H7 (cell line): ENCODE data around the gene ANAPC2. TPM values are rescaled to one million over a fixed set of nuclear protein-coding genes. Genes with fewer than 3 reads are reported as not detected.

Source experiments
- DNase-seq: peaks from one replicate; pipeline ENCODE4 v3.0.0; 2012
- H3K27me3 ChIP-seq: 2 replicates; pipeline ENCODE4 v1.6.0; 2011; ENCODE audit warnings: mild to moderate bottlenecking, low read length; ENCODE audit not compliant: control insufficient read depth, insufficient read depth
- H3K36me3 ChIP-seq: replicated peaks from 2 replicates; pipeline ENCODE4 v1.5.1; 2011; ENCODE audit warnings: low read length; ENCODE audit not compliant: control insufficient read depth, insufficient read depth
- H3K4me3 ChIP-seq: 2 replicates; pipeline ENCODE4 v1.5.1; 2011; ENCODE audit warnings: low read depth, mild to moderate bottlenecking, control low read depth, low read length, moderate library complexity; ENCODE audit not compliant: insufficient read depth
- total RNA-seq: library from RNA; depleted of rRNA; stranded (reverse); fragments of >200 nt; shearing (Covaris generic); gene quantifications from 2 replicates; pipeline ENCODE4 v1.2.3, GENCODE V29; 2014

Gene ANAPC2
- total RNA-seq, 1 experiment from 2014 or later: 26.2 TPM

DNA sequence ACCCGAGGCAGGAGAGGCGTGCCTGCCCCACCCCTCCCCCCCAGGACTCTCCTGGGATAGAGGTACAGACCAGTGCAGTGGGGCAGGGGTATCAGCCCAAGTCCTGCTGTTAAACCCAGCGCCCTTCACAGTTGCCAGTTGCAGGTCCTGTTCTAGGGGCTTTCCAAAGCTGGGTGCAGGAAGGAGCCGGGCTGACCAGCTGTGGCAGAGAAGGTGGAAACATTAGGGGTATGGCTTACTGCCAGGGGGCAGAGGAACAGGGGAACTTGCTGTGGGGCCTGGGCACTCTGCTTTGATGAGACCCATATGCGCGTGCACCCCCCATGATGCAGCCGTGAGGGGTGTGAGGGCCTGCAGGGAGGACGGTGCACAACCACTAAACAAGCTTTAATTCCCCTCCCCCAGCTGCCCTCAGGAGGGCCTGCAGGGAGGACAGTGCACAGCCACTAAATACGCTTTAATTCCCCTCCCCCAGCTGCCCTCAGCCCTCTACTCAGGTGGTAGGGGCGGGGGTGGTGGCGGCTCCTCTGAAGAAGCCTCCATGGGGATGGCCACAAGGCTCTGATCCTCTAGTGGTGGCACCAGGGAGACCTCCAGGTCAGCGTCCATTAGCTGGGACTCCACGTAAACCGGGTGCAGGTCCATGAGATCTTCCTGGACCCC lies 17.7 kb downstream of the ANAPC2 start:
- H3K36me3 ChIP-seq: no peaks in the 10 kb centered on the region
- DNase-seq: peak; percentile 76
- peaks cover 51% of the 10 kb centered on the region for H3K27me3 ChIP-seq
- no peak overlapping the region for H3K4me3 ChIP-seq

DNA sequence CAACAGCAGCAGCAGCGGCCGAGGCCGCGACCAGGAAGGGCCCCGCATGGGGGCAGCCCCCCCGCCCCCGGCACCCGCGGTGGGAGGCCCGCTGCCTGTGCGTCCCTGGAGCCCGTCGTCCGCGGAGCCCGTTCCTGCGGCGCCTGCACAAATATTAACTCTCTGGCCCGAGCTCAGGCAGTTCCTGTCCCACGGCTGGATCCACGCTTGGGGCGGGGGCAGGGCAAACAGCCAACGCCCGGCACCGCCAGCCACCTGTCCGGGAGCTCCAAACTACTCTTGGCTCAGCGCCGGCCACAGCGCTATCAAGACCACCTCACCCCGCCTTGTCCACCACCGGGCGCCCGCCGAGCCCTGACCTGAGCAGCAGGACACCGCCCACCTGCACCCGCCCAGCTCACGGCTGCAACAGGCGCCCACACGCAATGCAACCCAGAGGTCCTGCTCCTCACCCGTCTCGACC lies 18.4 kb downstream of the ANAPC2 start, which contains the start of gene LRRC26:
LRRC26 (minus strand) TSS at position 156 of the 463 bp plus-strand sequence; CDS start at position 48, 108 bp downstream.
- no peak for DNase-seq
- Histone ChIP-seq H3K4me3 (peak within 1 kb of the TSS; percentile 50), H3K27me3 (peaks cover 53% of the 10 kb centered on the region), H3K36me3 (no peaks in the 10 kb centered on the region)

DNA sequence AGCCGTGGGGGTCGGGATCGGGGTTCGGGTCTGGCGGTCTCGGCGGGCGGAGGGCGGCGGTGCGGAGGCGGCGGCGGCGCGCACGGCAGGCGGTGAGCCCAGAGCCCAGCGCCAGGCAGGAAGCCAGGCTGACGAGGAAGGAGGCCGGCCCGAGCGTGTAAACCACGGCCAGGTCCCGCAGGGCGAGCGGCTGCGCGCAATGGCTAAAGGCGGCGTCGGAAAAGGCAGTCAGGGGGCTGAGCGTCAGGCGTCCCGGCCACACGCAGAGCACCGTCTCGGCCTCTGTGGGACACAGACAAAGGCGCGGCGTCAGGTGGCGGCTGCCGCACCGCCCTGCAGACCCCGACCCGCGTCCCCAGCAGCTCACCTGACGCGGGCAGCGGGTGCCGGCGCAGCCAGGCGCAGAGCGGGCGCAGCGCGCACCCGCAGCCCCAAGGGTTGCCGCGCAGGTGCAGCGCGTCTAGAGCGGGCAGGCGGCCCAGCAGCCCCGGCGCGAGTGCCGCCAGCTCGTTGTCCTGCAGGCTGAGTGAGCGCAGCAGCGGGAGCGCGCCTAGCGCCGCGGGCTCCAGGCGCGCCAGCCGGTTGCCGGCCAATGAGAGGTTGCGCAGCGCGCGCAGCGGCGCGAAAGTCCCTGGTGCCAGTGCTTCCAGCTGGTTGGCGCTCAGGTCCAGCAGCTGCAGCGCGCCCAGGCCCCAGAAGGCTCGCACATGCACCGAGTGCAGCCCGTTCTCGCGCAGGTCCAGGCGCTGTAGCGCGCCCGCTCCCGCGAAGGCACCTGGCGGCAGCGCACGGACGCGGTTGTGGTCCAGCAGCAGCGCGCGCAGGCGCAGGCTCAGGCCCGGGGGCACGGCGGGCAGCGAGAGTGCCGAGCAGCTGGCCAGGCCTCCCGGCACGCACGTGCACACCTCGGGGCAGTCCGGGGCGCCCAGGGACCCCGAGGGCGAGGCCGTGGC lies 19.2 kb downstream of the ANAPC2 start:
- H3K36me3 ChIP-seq: no peaks in the 10 kb centered on the region
- peak; percentile 98 for DNase-seq
- H3K27me3 ChIP-seq: peaks cover 58% of the 10 kb centered on the region
- peak overlapping the region; percentile 50 for H3K4me3 ChIP-seq

DNA sequence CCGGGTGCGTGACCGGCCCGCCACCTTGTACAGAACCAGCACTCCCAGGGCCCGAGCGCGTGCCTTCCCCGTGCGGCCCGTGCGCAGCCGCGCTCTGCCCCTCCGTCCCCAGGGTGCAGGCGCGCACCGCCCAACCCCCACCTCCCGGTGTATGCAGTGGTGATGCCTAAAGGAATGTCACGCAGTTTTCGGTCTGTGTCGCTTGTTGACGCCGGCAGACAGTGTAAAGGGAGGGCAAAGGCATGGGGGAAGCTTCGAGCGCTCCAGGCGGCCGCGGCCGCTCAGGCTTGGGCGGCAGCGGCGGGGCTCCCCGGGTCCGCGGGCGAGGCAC lies 19.8 kb downstream of the ANAPC2 start:
- peak overlapping the region; percentile 50 for H3K4me3 ChIP-seq
- no peaks in the 10 kb centered on the region for H3K36me3 ChIP-seq
- H3K27me3 ChIP-seq: peaks cover 63% of the 10 kb centered on the region
- DNase-seq: no peak

DNA sequence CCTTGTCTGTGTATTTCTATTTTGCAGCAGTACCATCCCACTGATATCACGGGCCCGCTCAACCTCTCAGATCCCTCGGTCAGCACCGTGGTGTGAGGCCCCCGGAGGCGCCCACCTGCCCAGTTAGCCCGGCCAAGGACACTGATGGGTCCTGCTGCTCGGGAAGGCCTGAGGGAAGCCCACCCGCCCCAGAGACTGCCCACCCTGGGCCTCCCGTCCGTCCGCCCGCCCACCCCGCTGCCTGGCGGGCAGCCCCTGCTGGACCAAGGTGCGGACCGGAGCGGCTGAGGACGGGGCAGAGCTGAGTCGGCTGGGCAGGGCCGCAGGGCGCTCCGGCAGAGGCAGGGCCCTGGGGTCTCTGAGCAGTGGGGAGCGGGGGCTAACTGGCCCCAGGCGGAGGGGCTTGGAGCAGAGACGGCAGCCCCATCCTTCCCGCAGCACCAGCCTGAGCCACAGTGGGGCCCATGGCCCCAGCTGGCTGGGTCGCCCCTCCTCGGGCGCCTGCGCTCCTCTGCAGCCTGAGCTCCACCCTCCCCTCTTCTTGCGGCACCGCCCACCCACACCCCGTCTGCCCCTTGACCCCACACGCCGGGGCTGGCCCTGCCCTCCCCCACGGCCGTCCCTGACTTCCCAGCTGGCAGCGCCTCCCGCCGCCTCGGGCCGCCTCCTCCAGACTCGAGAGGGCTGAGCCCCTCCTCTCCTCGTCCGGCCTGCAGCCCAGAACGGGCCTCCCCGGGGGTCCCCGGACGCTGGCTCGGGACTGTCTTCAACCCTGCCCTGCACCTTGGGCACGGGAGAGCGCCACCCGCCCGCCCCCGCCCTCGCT lies 20.4 kb downstream of the ANAPC2 start:
- H3K4me3 ChIP-seq: peak overlapping the region; percentile 22

DNA sequence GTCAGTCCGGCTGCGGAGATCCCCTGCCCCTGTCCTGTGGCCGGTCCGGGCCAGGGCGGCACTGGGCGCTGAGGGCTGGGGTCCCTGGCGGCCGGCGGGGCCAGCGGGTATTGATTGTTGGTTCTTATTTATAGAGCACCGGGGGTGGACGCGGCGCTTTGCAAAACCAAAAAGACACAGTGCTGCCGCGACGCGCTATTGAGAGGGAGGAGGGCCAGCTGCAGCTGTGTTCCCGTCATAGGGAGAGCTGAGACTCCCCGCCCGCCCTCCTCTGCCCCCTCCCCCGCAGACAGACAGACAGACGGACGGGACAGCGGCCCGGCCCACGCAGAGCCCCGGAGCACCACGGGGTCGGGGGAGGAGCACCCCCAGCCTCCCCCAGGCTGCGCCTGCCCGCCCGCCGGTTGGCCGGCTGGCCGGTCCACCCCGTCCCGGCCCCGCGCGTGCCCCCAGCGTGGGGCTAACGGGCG lies 21.0 kb downstream of the ANAPC2 start:
- Histone ChIP-seq H3K4me3 (no peak overlapping the region), H3K36me3 (no peaks in the 10 kb centered on the region), H3K27me3 (peaks cover 74% of the 10 kb centered on the region)
- DNase-seq: peak; percentile 80

More for the DNA sequence above, 20.4 kb downstream of the ANAPC2 start:
- H3K27me3 ChIP-seq: peaks cover 68% of the 10 kb centered on the region
- no peaks in the 10 kb centered on the region for H3K36me3 ChIP-seq
- DNase-seq: peak; percentile 90

DNA sequence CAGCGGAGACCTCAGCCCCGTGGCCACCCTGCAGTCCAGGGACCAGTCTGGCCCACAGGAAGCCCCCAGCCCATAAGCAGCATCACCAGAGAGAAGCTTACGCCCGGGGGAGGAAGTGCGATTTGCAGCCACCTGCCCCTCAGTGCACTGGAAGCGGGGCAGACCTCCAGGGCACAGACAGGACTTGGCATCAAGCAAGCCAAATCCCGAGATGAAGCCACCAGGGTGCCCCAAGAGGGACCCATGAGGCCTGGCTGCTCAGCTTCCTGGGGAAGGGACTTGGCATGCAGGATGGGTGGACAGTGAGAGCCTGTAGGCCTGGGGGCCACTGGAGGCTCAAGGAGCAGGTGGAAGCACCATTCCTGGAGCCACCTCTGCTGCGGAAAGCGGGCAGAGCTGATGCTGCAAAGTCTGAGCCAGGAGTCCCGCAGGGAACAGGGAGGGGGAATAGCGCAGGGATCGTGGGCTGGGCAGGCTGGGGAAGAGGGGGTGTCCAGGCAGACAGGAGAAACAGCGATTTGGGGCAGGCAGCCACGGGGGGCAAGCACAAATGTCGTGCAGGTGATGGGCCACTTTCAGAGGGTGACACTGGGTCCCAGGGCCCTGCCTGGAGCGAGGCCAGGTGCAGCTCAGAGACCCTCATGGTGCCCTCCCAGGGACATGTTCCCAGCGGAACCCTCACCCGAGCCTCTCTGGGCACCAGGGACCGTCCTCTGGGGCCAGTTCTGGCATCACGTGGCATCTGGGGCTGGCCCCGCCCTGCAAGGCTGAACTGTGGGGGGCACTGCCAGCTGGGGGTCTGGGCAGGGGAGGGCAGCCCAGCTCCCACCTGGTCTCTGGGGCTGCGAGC lies 21.8 kb downstream of the ANAPC2 start:
- peaks cover 81% of the 10 kb centered on the region for H3K27me3 ChIP-seq
- DNase-seq: peak; percentile 59
- H3K4me3 ChIP-seq: no peak overlapping the region
- no peaks in the 10 kb centered on the region for H3K36me3 ChIP-seq

DNA sequence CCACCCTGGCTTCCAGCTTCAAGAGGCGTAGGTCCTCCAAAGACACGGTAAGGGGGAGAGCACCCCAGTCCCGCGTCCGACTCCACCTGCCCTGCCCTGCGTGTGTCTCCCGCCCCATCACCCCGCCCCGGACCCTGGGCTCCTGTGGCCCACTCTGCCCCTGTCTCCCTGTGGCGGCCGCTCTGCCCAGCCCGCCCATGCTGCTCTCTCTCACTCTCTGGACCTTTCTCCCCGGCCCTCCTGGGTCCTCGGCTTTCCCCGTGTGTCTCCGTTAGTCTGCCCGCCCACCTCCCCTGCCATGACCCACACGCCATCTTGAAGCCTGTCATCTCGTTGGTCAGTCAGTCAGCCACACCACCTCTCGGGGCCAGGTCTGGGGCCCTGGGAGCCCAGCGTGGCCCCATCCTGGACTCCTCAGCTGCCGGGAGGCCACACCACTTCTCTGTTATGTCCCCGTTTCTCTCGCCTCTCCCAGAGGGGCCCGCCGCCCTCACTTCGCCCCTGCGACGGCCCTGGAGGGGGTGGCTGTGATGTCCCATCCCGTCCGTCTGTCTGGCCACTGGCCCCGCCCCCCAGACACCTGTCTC lies 23.0 kb downstream of the ANAPC2 start:
- DNase-seq: peak; percentile 65
- Histone ChIP-seq H3K4me3 (no peak overlapping the region), H3K36me3 (no peaks in the 10 kb centered on the region), H3K27me3 (peaks cover 84% of the 10 kb centered on the region)

DNA sequence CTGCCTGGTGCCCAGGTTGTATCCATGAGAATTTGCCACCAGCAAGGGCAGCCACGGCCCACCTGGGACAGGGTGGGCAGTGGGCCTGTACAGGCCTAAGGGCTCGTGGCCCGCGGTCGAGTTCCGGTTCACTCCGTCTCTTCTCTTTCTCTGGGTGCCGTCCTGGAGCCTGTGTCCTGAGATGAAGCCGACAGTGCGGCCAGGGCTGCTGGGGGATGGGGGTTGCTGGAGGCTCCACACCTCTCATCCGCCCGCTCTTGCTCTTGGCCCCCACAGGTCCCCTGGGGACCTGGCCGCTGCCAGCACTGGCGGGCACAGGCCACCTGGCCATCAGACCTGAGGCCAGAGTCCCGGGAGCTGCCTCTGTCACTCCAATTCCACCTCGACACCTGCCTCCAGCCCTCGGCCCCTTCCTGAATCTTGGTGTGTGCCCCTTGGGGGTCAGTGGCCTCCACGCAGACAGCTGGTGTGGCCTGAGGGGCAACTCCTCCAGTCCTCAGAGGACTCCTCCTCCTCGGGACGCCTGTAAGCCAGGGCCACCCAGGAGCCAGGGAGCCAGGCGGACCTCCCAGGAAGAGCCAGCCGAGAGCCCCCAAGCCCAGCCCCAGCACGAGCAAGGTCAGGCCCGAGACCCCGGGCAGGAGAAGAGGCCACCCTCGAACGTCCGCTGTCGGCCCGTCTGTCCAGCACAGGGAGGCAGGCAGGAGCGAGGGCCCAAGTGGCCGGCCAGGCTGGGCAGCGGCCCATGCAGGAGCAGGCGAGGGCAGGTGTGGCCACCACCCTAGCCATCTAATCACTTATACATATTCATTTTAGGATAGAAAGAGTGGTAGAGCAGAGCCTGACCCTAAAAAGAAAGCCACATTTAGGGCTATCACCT lies 23.8 kb downstream of the ANAPC2 start:
- Histone ChIP-seq H3K27me3 (peaks cover 83% of the 10 kb centered on the region), H3K36me3 (no peaks in the 10 kb centered on the region), H3K4me3 (no peak overlapping the region)
- DNase-seq: peak; percentile 66

DNA sequence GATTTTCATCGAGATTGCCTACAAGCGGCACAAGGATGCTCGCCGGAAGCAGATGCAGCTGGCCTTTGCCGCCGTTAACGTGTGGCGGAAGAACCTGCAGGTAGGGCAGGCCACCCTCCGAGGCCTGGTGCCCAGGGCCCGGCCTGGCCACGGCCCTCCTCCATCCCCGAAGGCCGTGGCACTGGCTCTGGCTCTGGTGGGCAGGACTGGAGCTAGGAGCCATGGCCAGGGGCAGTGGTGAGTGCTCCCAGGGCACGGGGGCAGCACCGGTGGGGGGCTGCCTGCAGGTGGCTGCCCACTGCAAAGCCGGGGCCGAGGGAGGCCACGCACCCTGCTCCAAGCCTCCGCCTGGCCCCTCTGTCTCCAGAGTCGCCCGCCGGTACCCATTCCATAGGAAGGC lies 24.6 kb downstream of the ANAPC2 start:
- peaks cover 82% of the 10 kb centered on the region for H3K27me3 ChIP-seq
- H3K36me3 ChIP-seq: no peaks in the 10 kb centered on the region
- DNase-seq: peak; percentile 63
- H3K4me3 ChIP-seq: no peak overlapping the region

DNA sequence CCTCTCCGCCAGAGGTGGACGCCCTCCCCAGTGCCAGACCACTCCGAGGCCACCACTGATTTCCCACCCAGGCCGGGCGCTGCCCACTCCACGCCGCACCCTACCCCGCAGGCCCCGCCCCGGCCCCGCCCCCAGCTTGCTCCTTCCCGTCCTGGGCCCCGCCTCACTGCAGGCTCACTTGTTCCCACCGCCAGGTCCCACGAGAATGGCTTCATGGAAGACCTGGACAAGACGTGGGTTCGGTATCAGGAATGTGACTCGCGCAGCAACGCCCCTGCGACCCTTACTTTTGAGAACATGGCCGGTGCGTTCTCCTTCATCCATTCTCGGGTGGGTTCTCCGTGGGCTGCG lies 25.0 kb downstream of the ANAPC2 start:
- peaks cover 80% of the 10 kb centered on the region for H3K27me3 ChIP-seq
- DNase-seq: peak; percentile 85
- peak overlapping the region; percentile 46 for H3K4me3 ChIP-seq
- no peaks in the 10 kb centered on the region for H3K36me3 ChIP-seq

DNA sequence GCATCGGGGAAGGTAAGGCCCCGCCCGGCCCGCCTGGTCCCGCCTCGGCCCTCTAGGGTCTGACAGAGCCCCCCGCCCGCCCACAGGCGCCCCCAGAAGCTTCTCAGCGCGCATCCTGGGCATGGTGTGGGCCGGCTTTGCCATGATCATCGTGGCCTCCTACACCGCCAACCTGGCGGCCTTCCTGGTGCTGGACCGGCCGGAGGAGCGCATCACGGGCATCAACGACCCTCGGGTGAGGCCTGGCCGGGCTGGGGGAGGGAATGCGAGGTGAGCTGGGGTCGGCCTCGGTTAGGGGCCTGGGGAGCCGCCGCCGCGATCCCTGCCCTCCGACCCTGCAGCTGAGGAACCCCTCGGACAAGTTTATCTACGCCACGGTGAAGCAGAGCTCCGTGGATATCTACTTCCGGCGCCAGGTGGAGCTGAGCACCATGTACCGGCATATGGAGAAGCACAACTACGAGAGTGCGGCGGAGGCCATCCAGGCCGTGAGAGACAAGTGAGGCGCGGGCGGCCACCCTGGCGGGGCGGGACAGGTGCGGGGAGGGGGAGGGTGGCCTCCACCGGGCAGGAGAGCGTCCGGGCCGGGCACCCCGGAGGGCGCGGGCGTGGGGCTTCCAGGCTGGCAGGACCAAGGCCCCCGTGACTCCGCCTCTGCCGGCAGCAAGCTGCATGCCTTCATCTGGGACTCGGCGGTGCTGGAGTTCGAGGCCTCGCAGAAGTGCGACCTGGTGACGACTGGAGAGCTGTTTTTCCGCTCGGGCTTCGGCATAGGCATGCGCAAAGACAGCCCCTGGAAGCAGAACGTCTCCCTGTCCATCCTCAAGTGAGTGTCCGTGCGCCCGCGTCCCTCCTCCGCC lies 25.6 kb downstream of the ANAPC2 start:
- Histone ChIP-seq H3K36me3 (no peaks in the 10 kb centered on the region), H3K4me3 (peak overlapping the region; percentile 46), H3K27me3 (peaks cover 79% of the 10 kb centered on the region)
- DNase-seq: peak; percentile 90
